Caco-2 (cell line): ENCODE data around the gene MT1B. TPM values are rescaled to one million over a fixed set of nuclear protein-coding genes. Genes with fewer than 3 reads are reported as not detected.

ENCODE experiments used
- Bru-seq: library from RNA; stranded (reverse); fragments of 400-500 nt; gene quantifications from one replicate; lab custom pipeline; 2021; lab: Mats Ljungman, UMichigan
- BruChase-seq, 2 experiments: library from RNA; stranded (reverse); fragments of 400-500 nt; gene quantifications; one replicate each; lab custom pipeline; 2021; lab: Mats Ljungman, UMichigan
- BruUV-seq: library from RNA; stranded (reverse); fragments of 400-500 nt; replicated peaks from 2 replicates; lab custom pipeline; 2021; lab: Mats Ljungman, UMichigan
- CTCF ChIA-PET: fragments of 300-600 bp; sonication (Branson Sonifier 250); formaldehyde crosslinking; loops from one replicate; lab custom pipeline; 2022; ENCODE audit warnings: antibody characterized with exemption; lab: Charles Lee
- POLR2A ChIA-PET: fragments of 300-600 bp; sonication (Branson Sonifier 250); formaldehyde crosslinking; loops from one replicate; lab custom pipeline; 2022; ENCODE audit warnings: antibody characterized with exemption; lab: Charles Lee
- DNase-seq, 2 experiments: peaks; one replicate each; pipeline versions ENCODE4 v3.0.0 to v3.0.0-alpha.2; 2020 to 2022
- H3K27me3 ChIP-seq: replicated peaks from 2 replicates; pipeline ENCODE4 v1.6.0; 2011; ENCODE audit warnings: low read length; ENCODE audit not compliant: control insufficient read depth, insufficient read depth
- H3K36me3 ChIP-seq: 2 replicates; pipeline ENCODE4 v1.5.1; 2011; ENCODE audit warnings: low read length; ENCODE audit not compliant: control insufficient read depth, insufficient read depth
- H3K4me1 ChIP-seq: fragments of 250-450 bp; sonication (Bioruptor Pico); 2 replicates; pipeline ENCODE4 v1.5.1; 2020; ENCODE audit warnings: mild to moderate bottlenecking
- H3K4me3 ChIP-seq: 2 replicates; pipeline ENCODE4 v1.5.1; 2011; ENCODE audit warnings: low read depth, mild to moderate bottlenecking, control low read depth, low read length
- H3K9me3 ChIP-seq: fragments of 250-450 bp; sonication (Bioruptor Pico); 2 replicates; pipeline ENCODE4 v1.5.1; 2020; ENCODE audit warnings: mild to moderate bottlenecking, moderate library complexity
- H3K27ac Mint-ChIP-seq: one replicate; pipeline ENCODE4 v1.8.0; 2022; ENCODE audit warnings: mixed read lengths; ENCODE audit not compliant: unreplicated experiment
- H3K27me3 Mint-ChIP-seq: one replicate; pipeline ENCODE4 v1.8.0; 2022; ENCODE audit warnings: mixed read lengths; ENCODE audit not compliant: insufficient read depth, unreplicated experiment
- H3K36me3 Mint-ChIP-seq: one replicate; pipeline ENCODE4 v1.8.0; 2022; ENCODE audit warnings: mild to moderate bottlenecking, mixed read lengths; ENCODE audit not compliant: insufficient read depth, unreplicated experiment
- H3K4me1 Mint-ChIP-seq: one replicate; pipeline ENCODE4 v1.8.0; 2022; ENCODE audit warnings: low read depth, mixed read lengths; ENCODE audit not compliant: unreplicated experiment
- H3K4me3 Mint-ChIP-seq: one replicate; pipeline ENCODE4 v1.8.0; 2022; ENCODE audit warnings: mild to moderate bottlenecking, moderate library complexity, mixed read lengths; ENCODE audit not compliant: unreplicated experiment
- H3K9me3 Mint-ChIP-seq: one replicate; pipeline ENCODE4 v1.8.0; 2022; ENCODE audit warnings: mixed read lengths; ENCODE audit not compliant: unreplicated experiment
- intact Hi-C: fragments of 100-400 bp; cut with micrococcal nuclease; formaldehyde crosslinking; loops from one replicate; pipeline ENCODE4 v1.10.0; 2022; ENCODE audit not compliant: unreplicated experiment
- long read RNA-seq: library from polyadenylated mRNA; stranded (forward); transcript quantifications from one replicate; pipeline ENCODE4 v2.0.0, GENCODE V29; 2022
- total RNA-seq: library from RNA; stranded (reverse); gene quantifications from 2 replicates; pipeline ENCODE4 v1.2.3, GENCODE V29; 2022
- TF ChIP-seq, protein P1 (sequence below), 2 experiments: fragments of 200-600 bp in 1 of 2; IDR thresholded peaks; 1 replicate in 1 of 2; 2 replicates in 1 of 2; pipeline versions ENCODE4 v1.5.1 to v1.8.0; 2011 to 2022; ENCODE audit warnings: antibody characterized with exemption in 1 of 2, control low read depth in 1 of 2, inconsistent platforms in 1 of 2, low read depth in 1 of 2, low read length in 1 of 2, mild to moderate bottlenecking in 1 of 2, moderate library complexity in 1 of 2; ENCODE audit not compliant: insufficient read depth in 1 of 2, severe bottlenecking in 1 of 2, unreplicated experiment in 1 of 2

The MT1B gene
- not detected in 2 replicates for total RNA-seq
- Bru-seq, nascent RNA = not detected
- BruChase-seq, experiment 1, labeled RNA remaining after a 2-hour chase = not detected
- BruChase-seq, experiment 2, labeled RNA remaining after a 6-hour chase = not detected
- long read RNA-seq = 0 reads

DNA sequence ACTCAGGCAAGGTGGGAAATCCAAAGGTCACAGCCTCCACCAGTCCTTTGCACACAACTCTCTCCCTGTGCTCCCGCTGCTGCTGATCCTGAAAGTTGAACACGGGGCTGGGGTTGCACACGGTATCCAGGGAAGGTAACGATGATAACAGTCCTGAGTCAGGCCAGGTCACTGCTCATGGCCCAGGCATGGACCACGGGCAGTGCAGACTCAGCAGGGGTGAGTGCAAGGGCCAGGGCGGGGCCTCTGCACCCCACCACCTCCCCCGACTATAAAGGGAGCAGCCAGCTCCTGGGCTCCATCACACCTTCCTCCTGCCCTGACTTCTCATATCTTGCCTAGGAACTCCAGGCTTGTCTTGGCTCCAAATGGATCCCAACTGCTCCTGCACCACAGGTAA is at the start of gene MT1B:
Gene MT1B, plus strand, starts transcription at position 301 of the 400 bp plus-strand sequence. Its CDS starts 68 bp downstream, at position 369.
- H3K4me1 Mint-ChIP-seq = no peaks in the 10 kb centered on the region
- Histone ChIP-seq H3K4me3 (no peak within 1 kb of the TSS), H3K4me1 (peaks cover 18% of the 10 kb centered on the region), H3K27me3 (no peaks in the 10 kb centered on the region), H3K9me3 (no peaks in the 10 kb centered on the region), H3K36me3 (no peaks in the 10 kb centered on the region)
- TF ChIP-seq, protein P1, sequence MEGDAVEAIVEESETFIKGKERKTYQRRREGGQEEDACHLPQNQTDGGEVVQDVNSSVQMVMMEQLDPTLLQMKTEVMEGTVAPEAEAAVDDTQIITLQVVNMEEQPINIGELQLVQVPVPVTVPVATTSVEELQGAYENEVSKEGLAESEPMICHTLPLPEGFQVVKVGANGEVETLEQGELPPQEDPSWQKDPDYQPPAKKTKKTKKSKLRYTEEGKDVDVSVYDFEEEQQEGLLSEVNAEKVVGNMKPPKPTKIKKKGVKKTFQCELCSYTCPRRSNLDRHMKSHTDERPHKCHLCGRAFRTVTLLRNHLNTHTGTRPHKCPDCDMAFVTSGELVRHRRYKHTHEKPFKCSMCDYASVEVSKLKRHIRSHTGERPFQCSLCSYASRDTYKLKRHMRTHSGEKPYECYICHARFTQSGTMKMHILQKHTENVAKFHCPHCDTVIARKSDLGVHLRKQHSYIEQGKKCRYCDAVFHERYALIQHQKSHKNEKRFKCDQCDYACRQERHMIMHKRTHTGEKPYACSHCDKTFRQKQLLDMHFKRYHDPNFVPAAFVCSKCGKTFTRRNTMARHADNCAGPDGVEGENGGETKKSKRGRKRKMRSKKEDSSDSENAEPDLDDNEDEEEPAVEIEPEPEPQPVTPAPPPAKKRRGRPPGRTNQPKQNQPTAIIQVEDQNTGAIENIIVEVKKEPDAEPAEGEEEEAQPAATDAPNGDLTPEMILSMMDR (IDR thresholded peaks at IDR 0.05; ENCODE audit: insufficient read depth in 1 of 2, low read depth in 1 of 2, low read length in 1 of 2, severe bottlenecking in 1 of 2, unreplicated experiment in 1 of 2) = no peak
- H3K27me3 Mint-ChIP-seq = peaks cover 3% of the 10 kb centered on the region
- no peak for DNase-seq
- no TSS peak for BruUV-seq
- CTCF ChIA-PET = no interaction called here
- H3K4me3 Mint-ChIP-seq = no peak within 1 kb of the TSS
- no peaks in the 10 kb centered on the region for H3K9me3 Mint-ChIP-seq
- intact Hi-C loops = no loop called here
- H3K36me3 Mint-ChIP-seq = no peaks in the 10 kb centered on the region
- POLR2A ChIA-PET = no interaction called here
- no peak within 1 kb of the TSS for H3K27ac Mint-ChIP-seq

DNA sequence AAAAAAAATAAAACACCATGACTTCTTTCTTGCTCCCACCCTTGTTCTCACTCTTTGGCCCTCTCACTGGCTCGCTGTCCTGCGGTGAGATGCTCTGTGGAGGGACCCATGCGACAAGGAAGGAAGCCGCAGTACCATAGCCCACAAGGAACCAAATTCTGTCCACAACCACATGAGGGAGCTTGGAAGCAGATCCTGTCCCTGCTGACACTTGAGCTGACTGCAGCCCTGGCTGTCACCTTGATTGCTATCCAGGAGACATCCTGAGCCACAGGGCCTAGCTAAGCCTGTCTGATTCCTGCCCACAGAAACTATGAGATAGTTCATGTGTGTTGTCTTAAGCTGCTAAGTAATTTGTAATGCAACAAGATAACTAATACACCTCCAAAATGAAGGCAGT is 48.1 kb upstream of the MT1B start:
- Mint-ChIP-seq H3K9me3 (no peaks in the 10 kb centered on the region), H3K36me3 (no peaks in the 10 kb centered on the region), H3K27ac (no peak overlapping the region), H3K4me3 (no peak overlapping the region), H3K27me3 (peaks cover 9% of the 10 kb centered on the region), H3K4me1 (peaks cover 14% of the 10 kb centered on the region)
- no peaks in the 10 kb centered on the region for H3K36me3 ChIP-seq
- DNase-seq = peak; percentile 76 to 77
- H3K9me3 ChIP-seq = no peaks in the 10 kb centered on the region
- intact Hi-C loops = loop anchor here (1.0 kb wide), 2 partner anchors 71 to 99 kb away; no protein-coding TSS in a partner anchor
- peaks cover 6% of the 10 kb centered on the region; the same call in 1 of the 2 replicates for H3K4me1 ChIP-seq
- H3K27me3 ChIP-seq = no peaks in the 10 kb centered on the region
- POLR2A ChIA-PET = interaction anchor here (1.0 kb wide), 1 partner anchor 98 kb away, joined by 3 read pairs; no protein-coding TSS in a partner anchor
- H3K4me3 ChIP-seq = no peak overlapping the region
- no TSS peak for BruUV-seq
- CTCF ChIA-PET = interaction anchor here (0.6 to 5.3 kb wide), 15 partner anchors 12 to 186 kb away, joined by 3 to 95 read pairs (median 4); no protein-coding TSS in a partner anchor
- TF ChIP-seq, protein P1 (IDR thresholded peaks at IDR 0.05; ENCODE audit: insufficient read depth in 1 of 2, low read depth in 1 of 2, low read length in 1 of 2, severe bottlenecking in 1 of 2, unreplicated experiment in 1 of 2) = peak; percentile 57 to 88

DNA sequence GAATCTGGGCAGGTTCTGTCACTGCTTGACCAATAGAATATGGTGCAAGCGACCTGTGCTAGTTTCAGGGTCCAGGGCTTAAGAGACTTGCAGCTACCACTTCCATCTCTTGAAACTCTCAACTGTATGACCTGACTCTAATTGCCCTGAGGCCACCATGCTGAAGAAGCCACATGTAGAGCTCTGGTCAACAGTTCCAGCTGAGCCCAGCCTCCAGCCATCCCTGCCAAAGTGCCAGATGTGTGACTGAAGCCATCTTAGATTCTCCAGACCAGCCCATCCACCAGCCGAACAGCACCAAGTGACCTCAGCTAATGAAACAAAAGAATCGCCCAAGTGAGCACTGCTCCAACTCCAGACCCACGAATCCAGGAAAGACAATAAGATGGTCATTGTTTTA is 46.7 kb upstream of the MT1B start:
- no peaks in the 10 kb centered on the region for H3K9me3 Mint-ChIP-seq
- no peak overlapping the region for H3K4me3 ChIP-seq
- DNase-seq = no peak
- H3K36me3 ChIP-seq = no peaks in the 10 kb centered on the region
- H3K27me3 ChIP-seq = no peaks in the 10 kb centered on the region; the same call in 1 of the 2 replicates
- TF ChIP-seq, protein P1 (IDR thresholded peaks at IDR 0.05; ENCODE audit: insufficient read depth in 1 of 2, low read depth in 1 of 2, low read length in 1 of 2, severe bottlenecking in 1 of 2, unreplicated experiment in 1 of 2) = no peak
- intact Hi-C loops = loop anchor here (5.0 kb wide), 1 partner anchor 52 kb away; the partner anchor contains the start of gene MT1F
- no TSS peak for BruUV-seq
- CTCF ChIA-PET = interaction anchor here (1.8 to 5.3 kb wide), 2 partner anchors 18 to 97 kb away, joined by 4 to 95 read pairs; no protein-coding TSS in a partner anchor
- peaks cover 9% of the 10 kb centered on the region for H3K27me3 Mint-ChIP-seq
- no peaks in the 10 kb centered on the region for H3K9me3 ChIP-seq
- no peak overlapping the region for H3K27ac Mint-ChIP-seq
- peaks cover 11% of the 10 kb centered on the region; the same call in 1 of the 2 replicates for H3K4me1 ChIP-seq
- no peaks in the 10 kb centered on the region for H3K36me3 Mint-ChIP-seq
- POLR2A ChIA-PET = interaction anchor here (0.5 kb wide), 1 partner anchor 13 kb away, joined by 3 read pairs; no protein-coding TSS in a partner anchor
- H3K4me1 Mint-ChIP-seq = peaks cover 25% of the 10 kb centered on the region
- H3K4me3 Mint-ChIP-seq = no peak overlapping the region
